ENCODE results near the gene MMADHC.

GRCh38 chr2:149629026-149629425 lies 41.5 kb upstream of the MMADHC start:
- TF ChIP-seq CTCF (IDR thresholded peaks at IDR 0.05; ENCODE audit: insufficient read depth, low read length) (no peak), GABPA (IDR thresholded peaks at IDR 0.05; ENCODE audit: low read depth) (no peak), REST (IDR thresholded peaks at IDR 0.05; ENCODE audit: insufficient replicate concordance, low read depth) (no peak)
